ENCODE data around the gene NOX5.

NOX5 gene

GRCh38 chr15:68992696-68993095, 21.8 kb upstream of the NOX5 start:
- DNase-seq = no peak

DNA sequence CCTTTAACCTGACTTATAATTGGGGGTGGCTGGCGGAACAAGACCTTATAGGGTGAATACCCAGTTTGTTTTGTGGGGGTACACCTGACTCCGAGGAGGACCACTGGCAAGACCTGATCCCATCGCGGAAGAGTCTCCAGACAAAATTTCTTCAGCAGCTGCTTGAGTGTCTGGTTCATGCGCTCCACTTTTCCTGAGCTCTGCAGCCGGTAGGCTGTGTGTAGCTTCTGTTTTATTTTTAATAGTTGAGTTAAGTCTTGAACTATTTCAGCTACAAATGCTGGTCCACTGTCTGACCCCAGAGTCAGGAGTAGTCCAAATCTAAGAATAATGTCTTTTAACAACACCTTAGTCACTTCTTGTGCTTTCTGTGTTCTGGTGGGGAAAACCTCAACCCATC, 21.2 kb upstream of the NOX5 start:
- DNase-seq = no peak

- no peak for DNase-seq
Observed at GRCh38 chr15:68994149-68994548, 20.3 kb upstream of the NOX5 start.

GRCh38 chr15:68994981-68995761, 19.3 kb upstream of the NOX5 start:
- no peak for DNase-seq

GRCh38 chr15:68997050-68997449, 17.4 kb upstream of the NOX5 start:
- DNase-seq = no peak

- no peak for DNase-seq
Observed at GRCh38 chr15:68997930-68998777, 16.3 kb upstream of the NOX5 start.

- no peak for DNase-seq
Observed at GRCh38 chr15:68999091-68999490, 15.4 kb upstream of the NOX5 start.

GRCh38 chr15:69000091-69000490, 14.4 kb upstream of the NOX5 start:
- DNase-seq = no peak

DNA sequence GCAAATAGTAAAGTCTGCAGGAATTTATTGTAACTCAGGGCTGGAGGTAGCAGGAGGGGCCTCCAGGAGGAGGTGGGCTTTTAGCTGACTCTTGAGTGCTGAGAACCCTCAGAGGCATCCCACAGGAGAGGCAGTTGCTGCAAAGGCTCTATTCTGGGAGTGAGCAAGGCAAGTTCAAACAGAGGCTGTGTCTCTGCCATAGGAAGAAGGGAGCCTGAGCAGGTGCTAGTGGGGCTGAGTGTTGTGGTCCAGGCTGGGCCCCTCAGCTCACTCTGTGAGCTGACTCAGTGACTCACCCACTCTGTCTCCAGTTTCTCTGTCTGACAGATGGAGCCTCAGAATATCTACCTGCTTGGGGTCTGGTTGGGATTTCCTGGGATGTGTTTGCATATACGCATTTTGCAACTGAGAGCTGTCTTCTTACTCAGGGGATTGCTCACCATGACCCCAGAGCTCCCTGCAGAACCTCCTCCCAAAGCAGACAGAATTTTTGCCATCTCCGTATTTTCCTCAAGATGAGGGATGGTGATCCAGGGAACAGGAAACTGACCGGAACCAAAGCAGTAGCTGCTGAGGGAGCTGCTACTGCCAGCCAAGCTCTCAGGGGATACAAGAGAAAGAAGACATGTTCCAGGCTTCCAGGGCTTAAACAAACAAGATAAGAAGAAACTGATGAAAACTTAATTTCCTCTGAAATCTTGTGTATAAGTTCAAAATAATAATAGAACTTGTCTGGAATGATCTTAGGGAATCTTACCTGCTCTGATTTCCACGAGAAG, 13.6 kb upstream of the NOX5 start:
- DNase-seq = no peak

DNA sequence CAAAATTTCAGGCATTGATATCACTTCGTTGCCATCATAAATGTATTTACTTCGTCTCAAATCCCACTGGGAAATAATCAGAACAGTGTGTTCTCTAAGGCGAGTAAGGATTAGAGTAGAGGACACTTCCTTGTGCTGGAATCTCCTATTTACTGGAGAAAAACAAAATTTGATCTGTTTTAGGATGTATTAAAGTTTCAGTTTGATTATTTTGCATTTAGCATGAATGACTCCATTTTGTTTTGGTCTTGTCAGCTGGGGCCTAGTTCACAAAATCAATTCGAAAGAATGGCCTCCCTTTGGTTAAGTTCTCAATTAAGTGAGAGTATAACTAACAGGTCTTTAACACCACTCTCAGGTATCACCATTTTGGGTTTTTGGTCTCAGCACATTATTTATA, 11.7 kb upstream of the NOX5 start:
- no peak for DNase-seq

- no peak for DNase-seq
Observed at GRCh38 chr15:69004011-69004410, 10.5 kb upstream of the NOX5 start.

DNA sequence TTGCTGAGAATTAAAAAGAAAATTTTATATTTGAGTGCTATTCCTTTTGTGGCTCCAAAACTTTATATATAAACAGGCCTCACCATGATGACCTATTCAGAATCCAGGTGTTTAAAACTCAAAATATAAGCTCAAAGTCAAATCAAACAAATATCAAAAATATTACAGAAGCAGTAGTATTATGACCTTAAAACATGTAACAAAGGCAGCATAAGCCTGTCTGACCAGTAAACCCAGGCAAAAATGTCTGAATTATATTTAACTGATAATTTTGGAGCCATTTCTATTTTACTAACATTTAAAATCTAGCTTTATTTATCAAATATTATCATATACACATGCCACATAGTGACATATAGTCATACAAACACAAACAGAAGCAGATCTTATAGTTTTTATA, 6.4 kb upstream of the NOX5 start:
- no peak for DNase-seq

DNA sequence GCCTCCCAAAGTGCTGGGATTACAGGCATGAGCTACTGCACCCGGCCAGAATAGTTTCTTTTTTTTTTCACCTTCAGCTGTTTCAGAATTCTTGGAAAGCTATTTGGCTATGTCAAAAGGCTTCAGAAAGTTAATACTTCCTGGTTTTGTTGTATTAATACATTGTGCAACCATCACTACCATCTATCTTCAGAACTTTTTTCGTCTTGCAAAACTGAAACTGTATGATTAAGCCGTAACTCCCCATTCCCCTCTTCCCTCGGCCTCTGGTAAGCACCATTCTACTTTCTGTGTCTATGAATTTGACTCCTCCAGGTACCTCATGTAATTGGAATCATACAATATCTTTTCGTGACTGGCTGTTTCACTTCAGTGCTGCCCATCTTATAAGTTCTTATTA, 5.2 kb upstream of the NOX5 start:
- DNase-seq = no peak

- DNase-seq = no peak
Observed at GRCh38 chr15:69011641-69012040, 2.9 kb upstream of the NOX5 start.

GRCh38 chr15:69012761-69013364, 1.6 kb upstream of the NOX5 start:
- DNase-seq = no peak

GRCh38 chr15:69013726-69014406, 629 bp upstream of the NOX5 start:
- no peak for DNase-seq

DNA sequence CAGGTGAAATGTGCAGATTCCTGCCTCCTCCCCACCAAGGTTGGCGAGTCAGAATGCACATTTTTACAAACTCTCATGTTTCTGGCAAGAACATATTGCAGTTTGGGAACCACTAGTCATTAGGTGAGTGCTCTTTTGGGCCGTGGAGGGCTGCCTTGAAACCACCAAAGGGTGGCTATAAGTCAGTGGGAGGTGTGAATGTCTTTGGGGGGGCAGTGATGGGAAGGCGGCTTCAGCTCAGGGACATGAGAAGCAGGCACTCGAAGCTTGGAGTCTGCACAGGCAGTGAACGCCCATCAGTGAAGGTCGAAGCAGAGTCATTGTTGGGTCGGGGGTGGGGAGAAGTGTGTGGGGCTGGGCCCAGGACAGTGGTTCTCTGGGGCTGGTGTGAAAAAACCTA, 1.1 kb downstream of the NOX5 start:
- DNase-seq = no peak

- no peak for DNase-seq
Observed at GRCh38 chr15:69016021-69016595, 1.6 kb downstream of the NOX5 start.

- DNase-seq = no peak
Observed at GRCh38 chr15:69017978-69018377, 3.5 kb downstream of the NOX5 start.

GRCh38 chr15:69018951-69019350, 4.5 kb downstream of the NOX5 start:
- DNase-seq = no peak

DNA sequence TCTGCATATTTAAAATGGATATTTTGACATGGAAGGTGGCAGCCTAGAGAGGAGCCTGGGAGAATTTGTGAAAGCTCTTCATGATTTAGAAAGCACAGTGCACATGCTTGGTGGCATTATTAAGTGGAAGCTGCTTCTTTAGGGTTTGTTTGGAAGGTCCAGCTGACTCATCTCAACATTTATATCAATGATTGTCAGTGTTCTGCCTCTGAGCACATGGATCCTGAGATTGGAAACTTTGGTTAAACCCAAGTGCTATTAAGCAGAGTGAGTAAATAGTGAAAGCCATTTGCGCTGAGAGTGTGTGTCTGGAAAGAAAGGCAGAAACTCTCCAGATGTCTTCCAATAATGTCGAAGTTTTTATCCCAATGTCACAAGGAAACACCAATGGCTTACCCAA, 7.4 kb downstream of the NOX5 start:
- no peak for DNase-seq

- no peak for DNase-seq
Observed at GRCh38 chr15:69025320-69025719, 10.8 kb downstream of the NOX5 start.
